HG03139 (cell line): ENCODE results near the gene RAPGEF1.
A peak's percentile ranks its signal among the peaks of the same experiment; 100 is the strongest.
"Not testable (repeated sequence)": the region's sequence is repeated elsewhere in the genome, so short reads cannot be mapped to it uniquely, and the experiment has no call there.

Source experiments
- ATAC-seq: cut with Tn5 transposase; IDR thresholded peaks from one replicate; pipeline ENCODE4 v1.9.1; 2021; ENCODE audit not compliant: unreplicated experiment

The RAPGEF1 gene

GRCh38 chr9:131673531-131673930 lies 66.3 kb downstream of the RAPGEF1 start:
- no peak for ATAC-seq

GRCh38 chr9:131673068-131673467 lies 66.8 kb downstream of the RAPGEF1 start:
- no peak for ATAC-seq

- ATAC-seq, result no peak
Measured at GRCh38 chr9:131672451-131672850, 67.4 kb downstream of the RAPGEF1 start.

- no peak for ATAC-seq
Measured at GRCh38 chr9:131671133-131671520, 68.7 kb downstream of the RAPGEF1 start.

- ATAC-seq, result no peak
Measured at GRCh38 chr9:131670247-131671132, 69.4 kb downstream of the RAPGEF1 start.

GRCh38 chr9:131669269-131670157 lies 70.4 kb downstream of the RAPGEF1 start:
- no peak for ATAC-seq

GRCh38 chr9:131668439-131669268 lies 71.2 kb downstream of the RAPGEF1 start:
- ATAC-seq, result peak; percentile 55

- ATAC-seq, result no peak
Measured at GRCh38 chr9:131668057-131668438, 71.8 kb downstream of the RAPGEF1 start.

- no peak for ATAC-seq
Measured at GRCh38 chr9:131667576-131667975, 72.3 kb downstream of the RAPGEF1 start.

GRCh38 chr9:131666774-131667173 lies 73.1 kb downstream of the RAPGEF1 start:
- no peak for ATAC-seq

GRCh38 chr9:131666029-131666428 lies 73.8 kb downstream of the RAPGEF1 start:
- no peak for ATAC-seq

GRCh38 chr9:131663288-131663687 lies 76.6 kb downstream of the RAPGEF1 start:
- ATAC-seq, result no peak

GRCh38 chr9:131662289-131662621 lies 77.6 kb downstream of the RAPGEF1 start:
- ATAC-seq, result not testable (repeated sequence)

- no peak for ATAC-seq
Measured at GRCh38 chr9:131661568-131662288, 78.1 kb downstream of the RAPGEF1 start.

GRCh38 chr9:131660466-131661405 lies 79.1 kb downstream of the RAPGEF1 start:
- ATAC-seq, result no peak

GRCh38 chr9:131658377-131659129 lies 81.3 kb downstream of the RAPGEF1 start:
- no peak for ATAC-seq

GRCh38 chr9:131657940-131658339 lies 81.9 kb downstream of the RAPGEF1 start:
- no peak for ATAC-seq

GRCh38 chr9:131657456-131657855 lies 82.4 kb downstream of the RAPGEF1 start:
- ATAC-seq, result no peak

- peak; percentile 6 for ATAC-seq
Measured at GRCh38 chr9:131657037-131657377, 82.9 kb downstream of the RAPGEF1 start.
